Measurements from ENCODE around the gene RNF148. TPM values are rescaled to one million over a fixed set of nuclear protein-coding genes. Genes with fewer than 3 reads are reported as not detected.

RNF148 gene
- total RNA-seq, 1 experiment from 2014 or later = not detected

GRCh38 chr7:122695816-122696215 is 6.9 kb downstream of the RNF148 start:
- BruUV-seq (replicated peaks) = no TSS peak
- Histone ChIP-seq H3K4me3 (ENCODE audit: low read depth, low read length) (no peak overlapping the region), H3K36me3 (ENCODE audit: control insufficient read depth, insufficient read depth, low read length) (no peaks in the 10 kb centered on the region), H3K4me1 (no peaks in the 10 kb centered on the region), H3K27me3 (replicated peaks; ENCODE audit: control insufficient read depth, insufficient read depth, low read length) (no peaks in the 10 kb centered on the region), H3K9me3 (peaks cover 8% of the 10 kb centered on the region; the same call in 1 of the 2 replicates)
- no peak for TF ChIP-seq CTCF (IDR thresholded peaks at IDR 0.05; ENCODE audit: insufficient read depth in 1 of 2, low read depth in 1 of 2, low read length in 1 of 2, severe bottlenecking in 1 of 2, unreplicated experiment in 1 of 2)
- H3K4me1 Mint-ChIP-seq (ENCODE audit: low read depth, unreplicated experiment) = no peaks in the 10 kb centered on the region
- intact Hi-C loops (cut with micrococcal nuclease; ENCODE audit: unreplicated experiment) = no loop called here
- H3K9me3 Mint-ChIP-seq (ENCODE audit: unreplicated experiment) = peaks cover 17% of the 10 kb centered on the region
- ChIA-PET POLR2A (no interaction called here), CTCF (no interaction called here)
- DNase-seq = no peak
- H3K27me3 Mint-ChIP-seq (ENCODE audit: insufficient read depth, unreplicated experiment) = peaks cover 6% of the 10 kb centered on the region
- H3K4me3 Mint-ChIP-seq (ENCODE audit: unreplicated experiment) = no peak overlapping the region
- no peaks in the 10 kb centered on the region for H3K36me3 Mint-ChIP-seq (ENCODE audit: insufficient read depth, unreplicated experiment)
- H3K27ac Mint-ChIP-seq (ENCODE audit: unreplicated experiment) = no peak overlapping the region

GRCh38 chr7:122694697-122695096 is 8.0 kb downstream of the RNF148 start:
- BruUV-seq (replicated peaks) = no TSS peak
- H3K9me3 Mint-ChIP-seq (ENCODE audit: unreplicated experiment) = peaks cover 17% of the 10 kb centered on the region
- H3K27me3 Mint-ChIP-seq (ENCODE audit: insufficient read depth, unreplicated experiment) = peaks cover 6% of the 10 kb centered on the region
- Histone ChIP-seq H3K36me3 (ENCODE audit: control insufficient read depth, insufficient read depth, low read length) (no peaks in the 10 kb centered on the region), H3K27me3 (replicated peaks; ENCODE audit: control insufficient read depth, insufficient read depth, low read length) (no peaks in the 10 kb centered on the region), H3K4me1 (no peaks in the 10 kb centered on the region), H3K4me3 (ENCODE audit: low read depth, low read length) (no peak overlapping the region), H3K9me3 (peaks cover 8% of the 10 kb centered on the region; the same call in 1 of the 2 replicates)
- ChIA-PET POLR2A (no interaction called here), CTCF (no interaction called here)
- H3K27ac Mint-ChIP-seq (ENCODE audit: unreplicated experiment) = no peak overlapping the region
- no peak for TF ChIP-seq CTCF (IDR thresholded peaks at IDR 0.05; ENCODE audit: insufficient read depth in 1 of 2, low read depth in 1 of 2, low read length in 1 of 2, severe bottlenecking in 1 of 2, unreplicated experiment in 1 of 2)
- H3K36me3 Mint-ChIP-seq (ENCODE audit: insufficient read depth, unreplicated experiment) = no peaks in the 10 kb centered on the region
- intact Hi-C loops (cut with micrococcal nuclease; ENCODE audit: unreplicated experiment) = no loop called here
- H3K4me3 Mint-ChIP-seq (ENCODE audit: unreplicated experiment) = no peak overlapping the region
- DNase-seq = no peak
- no peaks in the 10 kb centered on the region for H3K4me1 Mint-ChIP-seq (ENCODE audit: low read depth, unreplicated experiment)

- H3K4me1 Mint-ChIP-seq (ENCODE audit: low read depth, unreplicated experiment) = no peaks in the 10 kb centered on the region
- no peaks in the 10 kb centered on the region for H3K36me3 Mint-ChIP-seq (ENCODE audit: insufficient read depth, unreplicated experiment)
- no peak overlapping the region for H3K27ac Mint-ChIP-seq (ENCODE audit: unreplicated experiment)
- no peaks in the 10 kb centered on the region for H3K4me1 ChIP-seq
- no TSS peak for BruUV-seq (replicated peaks)
- H3K9me3 Mint-ChIP-seq (ENCODE audit: unreplicated experiment) = peaks cover 17% of the 10 kb centered on the region
- H3K27me3 Mint-ChIP-seq (ENCODE audit: insufficient read depth, unreplicated experiment) = peaks cover 3% of the 10 kb centered on the region
- TF ChIP-seq CTCF (IDR thresholded peaks at IDR 0.05; ENCODE audit: insufficient read depth in 1 of 2, low read depth in 1 of 2, low read length in 1 of 2, severe bottlenecking in 1 of 2, unreplicated experiment in 1 of 2) = no peak
- CTCF ChIA-PET = no interaction called here
- no peaks in the 10 kb centered on the region for H3K36me3 ChIP-seq (ENCODE audit: control insufficient read depth, insufficient read depth, low read length)
- no peak overlapping the region for H3K4me3 Mint-ChIP-seq (ENCODE audit: unreplicated experiment)
- POLR2A ChIA-PET = no interaction called here
- no peak overlapping the region for H3K4me3 ChIP-seq (ENCODE audit: low read depth, low read length)
- intact Hi-C loops (cut with micrococcal nuclease; ENCODE audit: unreplicated experiment) = no loop called here
- DNase-seq = no peak
- peaks cover 8% of the 10 kb centered on the region; the same call in 1 of the 2 replicates for H3K9me3 ChIP-seq
- no peaks in the 10 kb centered on the region for H3K27me3 ChIP-seq (replicated peaks; ENCODE audit: control insufficient read depth, insufficient read depth, low read length)
These were observed 9.9 kb downstream of the RNF148 start for GRCh38 chr7:122692769-122693309.

All from Caco-2 (cell line).